HG03196 (cell line): ENCODE results near the gene NCR3LG1.

ENCODE experiments used
- ATAC-seq: cut with Tn5 transposase; IDR thresholded peaks from one replicate; pipeline ENCODE4 v1.9.1; 2021; ENCODE audit not compliant: unreplicated experiment

NCR3LG1 gene

DNA sequence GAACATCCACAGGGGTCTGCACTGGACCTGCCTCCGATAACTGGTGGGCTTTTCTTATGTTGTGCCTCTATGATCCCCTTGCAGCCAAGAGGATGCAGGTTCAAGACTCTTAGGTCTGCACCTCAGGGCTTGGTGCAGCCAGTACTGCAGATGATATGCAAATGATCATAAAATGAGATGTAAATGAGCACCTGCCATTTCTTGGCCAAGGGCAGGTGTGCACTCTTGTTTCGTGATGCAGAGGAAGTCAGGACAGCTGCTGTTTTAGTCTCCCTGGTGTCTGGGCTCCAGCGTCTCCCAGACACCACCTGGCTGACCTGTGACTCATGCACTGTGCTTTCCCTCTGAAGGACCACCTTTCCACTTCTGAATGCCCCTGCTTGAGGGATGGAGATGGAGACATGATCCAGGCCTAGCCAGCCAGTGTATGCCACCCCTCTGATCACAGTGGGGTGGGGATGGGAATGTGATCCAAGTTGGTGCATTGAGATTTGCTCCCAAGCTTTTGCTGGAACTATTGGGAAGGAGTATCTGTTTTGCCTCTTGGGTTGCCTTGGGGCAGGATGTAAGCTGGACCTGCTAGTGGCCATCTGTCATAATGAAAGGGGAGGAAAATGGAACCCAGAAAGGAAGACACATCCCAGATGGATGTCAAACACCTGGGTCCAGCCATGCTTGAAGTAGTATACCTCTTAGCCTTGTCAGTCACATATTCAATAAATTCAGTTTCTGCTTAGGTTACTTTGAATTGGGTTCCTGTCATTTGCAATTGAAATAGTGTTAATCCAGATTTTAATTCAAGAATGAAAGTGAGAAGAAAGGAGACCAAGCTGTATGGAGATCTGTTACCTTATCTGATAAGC, 40.1 kb downstream of the NCR3LG1 start:
- no peak for ATAC-seq

DNA sequence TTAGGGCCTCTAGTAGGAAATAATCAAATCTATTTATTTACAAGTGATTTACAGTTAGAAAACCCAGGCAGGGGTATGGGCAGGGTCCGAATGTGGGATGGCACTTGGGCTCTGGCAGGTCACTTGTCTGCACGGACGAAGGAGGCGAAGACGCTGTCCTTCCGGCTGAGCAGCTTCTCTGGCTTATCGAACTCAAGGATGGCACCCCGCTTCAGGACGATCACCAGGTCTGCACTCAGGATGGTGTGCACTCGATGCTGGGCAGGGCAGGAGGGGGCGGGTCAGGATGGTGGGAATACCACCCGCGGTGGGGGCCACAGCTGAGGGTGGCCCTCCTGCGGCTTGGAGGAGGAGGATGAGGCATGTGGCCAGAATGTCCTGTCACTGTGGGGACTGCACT, 41.3 kb downstream of the NCR3LG1 start:
- ATAC-seq: no peak

DNA sequence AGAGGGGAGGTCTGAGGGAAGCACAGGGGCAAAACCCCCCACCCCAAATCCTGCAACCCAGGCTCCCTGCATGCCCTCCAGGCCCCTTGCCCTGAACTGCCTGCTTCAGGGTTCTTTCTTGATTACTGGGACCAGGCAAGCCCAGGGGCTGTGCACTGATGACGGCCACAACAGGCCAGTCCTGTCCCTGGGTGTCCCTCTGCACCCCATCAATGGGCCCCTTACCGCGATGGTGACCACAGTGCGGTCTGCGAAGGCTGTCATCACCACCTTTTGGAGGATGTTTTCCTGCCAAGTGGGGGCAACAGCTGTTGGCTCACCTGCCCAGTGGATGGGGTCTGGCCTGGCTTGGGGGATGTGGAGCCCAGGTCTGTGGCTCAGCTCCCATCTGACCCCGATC, 41.9 kb downstream of the NCR3LG1 start:
- ATAC-seq: no peak

DNA sequence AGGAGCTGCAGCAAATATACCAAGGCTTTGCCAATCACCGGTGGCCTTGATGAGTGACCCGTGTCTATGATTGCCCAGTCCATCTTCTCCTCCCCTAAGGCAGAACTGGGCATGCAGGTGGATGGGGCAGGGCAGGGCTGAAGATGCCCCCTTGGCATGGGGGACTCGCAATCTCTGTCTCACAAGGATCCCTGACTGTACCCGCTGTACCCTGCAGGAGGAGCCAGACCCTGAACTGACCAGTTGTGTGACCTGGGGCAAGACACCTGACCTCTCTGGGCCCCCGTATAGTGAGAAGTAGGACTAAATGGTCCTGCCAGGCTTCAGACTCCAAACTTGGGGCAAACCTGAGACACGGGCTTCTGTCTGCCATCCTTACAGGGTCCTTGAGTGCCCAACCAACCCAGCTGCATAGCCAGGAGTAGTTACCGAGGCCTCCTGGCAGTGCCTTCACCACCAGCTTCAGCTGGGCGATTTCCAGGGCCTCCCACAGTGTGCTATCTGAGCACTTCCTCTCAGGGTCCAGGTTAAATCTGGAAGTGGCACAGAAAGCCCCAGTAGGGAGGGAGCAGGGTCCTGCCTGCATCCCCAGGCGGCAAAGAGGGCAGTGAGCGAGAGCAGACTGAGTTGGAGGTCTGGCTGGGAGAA, 43.3 kb downstream of the NCR3LG1 start:
- no peak for ATAC-seq

DNA sequence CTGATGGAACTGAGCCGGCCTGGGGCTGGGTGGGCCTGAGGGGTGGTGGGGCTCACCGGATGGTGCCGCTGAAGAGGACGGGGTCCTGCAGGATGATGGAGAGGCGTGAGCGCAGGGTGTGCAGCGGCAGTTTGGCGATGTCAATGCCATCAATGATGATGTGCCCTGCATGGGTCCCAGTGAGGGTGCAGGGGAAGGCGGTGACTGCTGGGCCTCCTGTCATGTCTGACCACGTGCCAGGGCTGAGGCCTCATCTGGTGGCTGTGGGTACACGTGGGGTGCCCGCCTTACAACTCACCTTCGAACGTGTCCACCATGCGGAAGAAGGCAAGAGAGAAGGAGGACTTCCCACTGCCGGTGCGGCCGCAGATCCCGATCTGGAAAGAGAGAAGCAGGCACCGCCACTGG, 44.0 kb downstream of the NCR3LG1 start:
- no peak for ATAC-seq

DNA sequence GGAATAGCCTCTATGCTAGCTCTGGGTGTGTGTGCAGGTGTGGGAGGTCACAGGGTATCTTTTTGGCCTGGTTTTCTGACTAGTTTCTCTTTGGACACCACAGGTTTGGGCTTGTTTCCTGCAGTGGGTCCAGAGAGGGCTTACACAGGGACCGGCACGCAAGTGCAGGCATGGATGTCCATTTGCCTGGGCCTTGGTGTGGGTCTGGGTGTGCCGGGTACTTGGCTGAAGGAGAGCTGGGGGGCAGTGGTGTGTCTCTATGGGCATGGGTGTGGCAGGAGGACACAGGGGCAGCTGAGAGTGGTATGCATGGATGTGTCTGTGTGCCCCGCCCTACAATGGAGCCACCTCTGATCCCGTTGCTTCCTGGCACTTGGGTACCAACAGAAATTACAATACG, 44.4 kb downstream of the NCR3LG1 start:
- ATAC-seq: no peak

DNA sequence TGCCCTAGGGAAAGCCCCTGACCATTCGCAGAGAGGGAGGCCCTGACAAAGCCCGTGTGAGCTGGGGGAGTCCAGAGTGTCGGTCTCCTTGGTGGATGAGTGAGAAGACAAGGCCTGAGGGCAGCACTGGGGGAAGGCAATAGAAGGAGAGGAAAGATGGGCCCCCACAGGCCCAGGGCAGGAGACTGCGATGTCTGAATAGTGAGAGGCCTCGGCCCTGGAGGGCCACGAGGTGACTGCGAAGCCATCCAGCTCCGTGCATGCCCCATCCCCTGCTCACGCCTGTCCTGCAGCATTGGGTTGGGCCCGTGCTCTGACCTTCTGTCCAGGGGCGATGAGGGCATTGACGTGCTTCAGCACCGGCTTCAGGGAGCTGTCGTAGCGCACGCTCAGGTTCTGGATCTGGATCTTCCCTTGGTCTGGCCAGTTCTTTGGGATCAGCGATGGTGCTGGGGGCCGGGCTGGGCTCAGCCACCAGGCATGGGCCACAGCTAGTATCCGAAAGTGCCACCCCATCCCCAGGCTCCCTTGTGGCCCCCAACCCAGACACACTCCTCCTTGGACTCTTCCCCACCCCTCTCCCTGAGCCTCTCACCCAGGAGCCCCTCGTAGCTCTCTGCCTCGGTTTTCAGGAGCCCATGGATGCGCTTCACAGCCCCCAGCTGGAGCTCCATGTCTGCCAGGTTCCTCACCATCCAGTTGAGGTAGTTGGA, 45.2 kb downstream of the NCR3LG1 start:
- ATAC-seq: no peak

- ATAC-seq: no peak
These were observed 45.9 kb downstream of the NCR3LG1 start for GRCh38 chr11:17397311-17398002.

DNA sequence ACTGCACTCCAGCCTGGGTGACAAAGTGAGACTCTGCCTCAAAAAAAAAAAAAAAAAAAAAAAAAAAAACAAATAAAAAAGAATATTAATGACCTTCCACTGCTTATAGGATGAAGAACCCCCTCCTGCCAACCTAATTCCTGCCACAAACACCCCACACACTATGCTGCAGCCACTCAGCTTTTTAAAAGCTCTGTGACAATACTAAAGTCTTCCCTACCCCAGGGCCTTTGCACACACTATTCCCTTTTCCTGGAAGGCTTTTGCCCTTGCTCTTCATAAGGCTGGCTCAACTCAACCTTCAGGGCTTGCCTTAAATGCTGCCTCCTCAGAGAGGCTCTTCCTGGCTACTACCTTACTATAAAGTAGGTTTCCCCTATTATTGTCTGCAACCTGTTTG, 47.6 kb downstream of the NCR3LG1 start:
- no peak for ATAC-seq

GRCh38 chr11:17400048-17400775, 48.6 kb downstream of the NCR3LG1 start:
- ATAC-seq: no peak

- no peak for ATAC-seq
These were observed 49.7 kb downstream of the NCR3LG1 start for GRCh38 chr11:17401316-17401715.

- no peak for ATAC-seq
These were observed 50.2 kb downstream of the NCR3LG1 start for GRCh38 chr11:17401841-17402240.

- no peak for ATAC-seq
These were observed 50.9 kb downstream of the NCR3LG1 start for GRCh38 chr11:17402486-17402885.

DNA sequence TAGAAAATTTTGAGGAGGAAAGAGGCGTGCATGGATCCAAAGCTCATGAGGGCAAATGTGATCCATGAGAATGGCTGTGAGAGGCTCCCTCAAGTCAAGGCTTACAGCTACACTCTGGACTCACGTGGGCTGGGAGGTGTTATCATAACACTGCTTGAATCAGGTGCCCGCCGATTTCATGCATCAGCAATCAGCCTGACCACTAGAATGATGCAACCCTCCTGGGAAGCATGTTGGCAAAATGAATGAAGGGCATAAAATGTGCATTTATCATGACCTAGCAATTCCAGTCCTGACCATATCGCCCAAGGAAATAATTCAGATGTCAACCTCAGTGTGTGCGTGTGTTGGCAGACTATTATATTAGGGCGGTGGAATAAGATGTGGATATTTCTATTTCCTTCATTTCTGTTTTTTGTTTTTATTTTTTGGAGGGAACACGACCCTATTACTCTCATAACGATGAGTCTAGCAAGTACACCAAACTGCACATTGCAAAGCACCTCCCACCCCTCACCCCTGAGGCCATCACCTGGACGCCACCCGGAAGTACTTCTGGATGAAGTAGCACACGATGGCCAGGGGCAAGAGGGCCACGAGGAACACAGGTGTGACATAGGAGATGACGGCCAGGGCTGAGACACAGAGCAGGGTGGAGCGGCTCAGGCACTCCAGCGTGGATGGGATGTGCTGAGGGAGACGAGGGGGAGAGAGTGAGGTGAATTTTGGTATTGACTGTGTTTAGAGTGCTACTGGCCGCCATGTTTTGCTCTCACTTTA, 52.6 kb downstream of the NCR3LG1 start:
- ATAC-seq: no peak

DNA sequence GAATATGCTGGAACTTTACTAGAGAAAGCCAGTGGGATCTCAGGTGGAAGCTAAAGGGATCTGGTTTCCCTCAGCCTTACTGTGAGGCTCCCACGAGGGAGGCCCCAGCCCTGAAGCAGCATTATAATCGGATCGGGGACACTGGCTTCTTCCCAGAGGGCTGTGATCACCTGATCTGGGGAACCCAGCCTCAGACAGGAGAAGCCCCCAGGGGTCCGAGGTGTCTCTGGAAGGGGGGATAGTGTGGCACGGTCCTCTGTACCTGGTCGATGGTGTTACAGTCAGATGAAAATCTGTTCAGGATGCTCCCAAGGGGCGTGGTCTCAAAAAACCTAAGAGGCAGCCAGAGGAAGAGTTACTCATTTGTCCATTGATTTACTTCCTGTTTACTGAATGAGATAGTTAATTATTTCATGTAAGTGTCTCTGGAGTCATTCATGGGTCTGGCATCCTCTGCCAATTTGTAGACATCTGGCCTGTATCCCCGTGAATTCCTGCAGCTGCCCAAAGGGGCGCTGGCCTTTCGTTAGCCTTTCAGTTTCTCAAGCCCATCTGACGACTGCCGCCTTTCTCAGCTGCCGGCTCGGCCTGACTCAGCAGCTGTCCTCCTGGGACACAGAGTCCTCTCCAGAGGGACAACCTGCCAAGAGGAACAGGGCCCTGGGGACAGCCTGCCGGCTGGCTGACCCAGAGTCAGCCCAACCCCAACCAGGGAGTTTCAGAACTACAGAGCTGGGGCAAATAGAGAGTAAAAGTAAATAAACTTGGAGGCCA, 53.8 kb downstream of the NCR3LG1 start:
- ATAC-seq: peak; percentile 53

GRCh38 chr11:17406082-17406817, 54.6 kb downstream of the NCR3LG1 start:
- ATAC-seq: no peak

DNA sequence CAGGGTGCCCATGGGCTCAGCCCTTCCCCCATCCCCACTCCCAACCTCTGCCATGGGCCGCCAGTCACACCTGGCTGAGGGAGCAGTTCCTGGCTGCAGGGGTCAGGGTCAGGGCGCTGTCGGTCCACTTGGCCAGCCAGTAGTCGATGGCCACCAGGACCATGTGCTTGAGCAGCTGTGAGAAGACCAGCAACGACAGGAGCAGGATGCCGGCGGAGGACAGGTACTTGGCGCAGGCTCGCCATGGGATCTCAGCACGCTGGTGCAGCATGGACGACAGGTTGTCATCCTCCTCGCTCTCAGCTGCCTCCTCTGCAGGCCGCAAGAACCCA, 55.2 kb downstream of the NCR3LG1 start:
- no peak for ATAC-seq

DNA sequence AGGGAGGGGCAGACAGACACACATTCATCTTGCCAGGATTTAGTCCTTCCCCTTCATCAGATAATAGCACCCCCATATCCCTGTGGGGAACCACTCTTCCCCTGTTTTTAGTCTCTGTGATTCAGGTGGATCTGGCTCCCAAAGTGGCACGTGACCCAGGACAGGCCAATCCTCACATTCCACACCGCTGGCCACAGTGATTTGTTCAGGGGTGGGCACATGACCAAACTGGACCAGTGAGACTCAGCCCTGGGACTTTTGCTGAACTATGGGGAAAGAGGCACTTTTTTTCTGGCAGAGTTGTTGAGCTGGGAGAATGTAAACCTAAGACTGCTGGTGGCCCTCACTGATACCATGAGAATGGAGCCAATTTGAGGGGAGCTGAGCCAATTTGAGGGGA, 56.0 kb downstream of the NCR3LG1 start:
- no peak for ATAC-seq

DNA sequence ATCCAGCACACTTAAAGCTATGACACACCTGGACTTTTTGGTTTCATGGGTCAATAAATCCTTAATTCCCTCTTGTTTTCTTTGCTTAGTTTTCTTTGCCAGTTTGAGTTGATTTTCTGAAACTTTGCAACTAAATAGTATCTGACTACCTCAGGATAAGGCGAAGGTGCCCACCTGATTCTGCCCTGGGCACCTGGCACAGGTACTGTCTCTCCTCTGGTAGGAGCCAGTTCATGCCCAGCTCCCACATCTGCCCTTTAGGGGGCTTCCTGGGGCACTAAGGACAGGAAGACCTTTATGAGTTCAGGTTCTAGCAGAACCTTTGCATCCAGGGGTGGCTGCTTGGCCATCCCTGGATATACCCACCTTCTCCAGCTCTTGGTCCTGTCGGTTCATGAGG, 56.4 kb downstream of the NCR3LG1 start:
- no peak for ATAC-seq
